DND-41 (cell line): Measurements from ENCODE around the gene DCTN3.

Source experiments
- ATAC-seq: fragments of 200-7000 bp; cut with Tn5 transposase; 3 replicates; pipeline ENCODE4 v1.9.1; 2021; ENCODE audit warnings: low read depth; ENCODE audit not compliant: insufficient read depth
- DNase-seq: peaks from one replicate; pipeline ENCODE4 v3.0.0-alpha.2; 2020
- H2AFZ ChIP-seq: 2 replicates; pipeline ENCODE4 v1.6.0; 2012; ENCODE audit warnings: low read depth, low read length
- H3K27ac ChIP-seq: 2 replicates; pipeline ENCODE4 v1.5.1; 2012; ENCODE audit warnings: low read length, inconsistent platforms
- H3K27me3 ChIP-seq: fragments of 200-600 bp; sonication (generic); 2 replicates; pipeline ENCODE4 v1.6.0; 2012; ENCODE audit warnings: low read length, mild to moderate bottlenecking, inconsistent platforms; ENCODE audit not compliant: insufficient read depth, poor library complexity
- H3K36me3 ChIP-seq: 2 replicates; pipeline ENCODE4 v1.5.1; 2012; ENCODE audit warnings: low read length, inconsistent platforms; ENCODE audit not compliant: insufficient read depth
- H3K4me1 ChIP-seq: 2 replicates; pipeline ENCODE4 v1.5.1; 2012; ENCODE audit warnings: mild to moderate bottlenecking, low read length; ENCODE audit not compliant: insufficient read depth
- H3K4me2 ChIP-seq: 2 replicates; pipeline ENCODE4 v1.6.0; 2012; ENCODE audit warnings: mild to moderate bottlenecking, moderate library complexity, low read length, inconsistent platforms; ENCODE audit not compliant: insufficient read depth
- H3K4me3 ChIP-seq, 2 experiments: fragments of 200-600 bp in 1 of 2; shearing (Covaris generic) in 1 of 2; 2 replicates each; pipeline ENCODE4 v1.5.1; 2012 to 2016; ENCODE audit warnings: inconsistent platforms in 2 of 2, low read length in 2 of 2, mild to moderate bottlenecking in 2 of 2, low read depth in 1 of 2, moderate library complexity in 1 of 2
- H3K79me2 ChIP-seq: 2 replicates; pipeline ENCODE4 v1.6.0; 2012; ENCODE audit warnings: low read length, inconsistent platforms; ENCODE audit not compliant: insufficient read depth
- H3K9ac ChIP-seq: 2 replicates; pipeline ENCODE4 v1.6.0; 2012; ENCODE audit warnings: low read depth, mild to moderate bottlenecking, inconsistent platforms, low read length, moderate library complexity
- H3K9me3 ChIP-seq: 2 replicates; pipeline ENCODE4 v1.5.1; 2012; ENCODE audit warnings: low read length, moderate library complexity, mild to moderate bottlenecking, inconsistent platforms; ENCODE audit not compliant: insufficient read depth, severe bottlenecking
- H4K20me1 ChIP-seq: 2 replicates; pipeline ENCODE4 v1.6.0; 2012; ENCODE audit warnings: low read length; ENCODE audit not compliant: insufficient read depth
- CTCF ChIP-seq: IDR thresholded peaks from 2 replicates; pipeline ENCODE4 v1.5.1; 2012; ENCODE audit warnings: borderline replicate concordance, low read length, moderate library complexity, mild to moderate bottlenecking; ENCODE audit not compliant: poor library complexity, severe bottlenecking; ENCODE audit errors: extremely low read depth
- EZH2 ChIP-seq: IDR thresholded peaks from 3 replicates; pipeline ENCODE4 v1.6.1; 2012; ENCODE audit warnings: borderline replicate concordance, low read depth, mild to moderate bottlenecking, moderate library complexity, low read length, inconsistent platforms; ENCODE audit not compliant: severe bottlenecking

DCTN3 gene

GRCh38 chr9:34620061-34620994 is at the start of gene DCTN3:
TSS of gene DCTN3 (minus strand) at chr9:34620495. CDS start at chr9:34620464, 31 bp downstream.
- peak within 1 kb of the TSS; percentile 90 for H3K4me2 ChIP-seq
- peak within 1 kb of the TSS; percentile 78 for H2AFZ ChIP-seq
- no peaks in the 10 kb centered on the region for H3K27me3 ChIP-seq
- peaks cover 22% of the 10 kb centered on the region for H3K4me1 ChIP-seq
- peak within 1 kb of the TSS; percentile 77 to 85 for H3K4me3 ChIP-seq
- ATAC-seq (peak; percentile 100), DNase-seq (peak; percentile 92)
- H3K36me3 ChIP-seq = peaks cover 28% of the 10 kb centered on the region
- H4K20me1 ChIP-seq = no peaks in the 10 kb centered on the region
- peaks cover 14% of the 10 kb centered on the region for H3K79me2 ChIP-seq
- H3K9ac ChIP-seq = peak within 1 kb of the TSS; percentile 70
- peaks cover 4% of the 10 kb centered on the region for H3K9me3 ChIP-seq
- peak within 1 kb of the TSS; percentile 64 for H3K27ac ChIP-seq
- TF ChIP-seq CTCF (no peak), EZH2 (no peak)

GRCh38 chr9:34665381-34666250 is 45.3 kb upstream of the DCTN3 start:
- DNase-seq (no peak), ATAC-seq (no peak)
- no peak for TF ChIP-seq CTCF
- TF ChIP-seq EZH2 = no peak
- Histone ChIP-seq H3K4me3 (no peak overlapping the region), H3K9me3 (no peaks in the 10 kb centered on the region), H3K79me2 (no peaks in the 10 kb centered on the region), H3K4me2 (no peak overlapping the region), H3K4me1 (peaks cover 21% of the 10 kb centered on the region), H3K27me3 (peaks cover 6% of the 10 kb centered on the region), H3K36me3 (no peaks in the 10 kb centered on the region), H4K20me1 (no peaks in the 10 kb centered on the region), H3K27ac (no peak overlapping the region), H2AFZ (no peak overlapping the region), H3K9ac (no peak overlapping the region)

- TF ChIP-seq CTCF = no peak
- no peak for TF ChIP-seq EZH2
- H3K27ac ChIP-seq = no peak overlapping the region
- no peak overlapping the region for H3K4me3 ChIP-seq
- peaks cover 21% of the 10 kb centered on the region for H3K4me1 ChIP-seq
- no peaks in the 10 kb centered on the region for H3K9me3 ChIP-seq
- H3K4me2 ChIP-seq = no peak overlapping the region
- no peaks in the 10 kb centered on the region for H4K20me1 ChIP-seq
- H2AFZ ChIP-seq = no peak overlapping the region
- DNase-seq = no peak
- no peaks in the 10 kb centered on the region for H3K36me3 ChIP-seq
- peaks cover 3% of the 10 kb centered on the region for H3K27me3 ChIP-seq
- H3K79me2 ChIP-seq = no peaks in the 10 kb centered on the region
- no peak for ATAC-seq
- no peak overlapping the region for H3K9ac ChIP-seq
These were observed 44.7 kb upstream of the DCTN3 start for GRCh38 chr9:34665067-34665380.
